A204.1 (cell line): ENCODE results near the gene PMP22.

Experiments
- FAIRE-seq: peaks from 2 replicates; lab custom pipeline; 2012; peaks lifted over from hg19 to GRCh38; lab: Jason Lieb, UNC

Gene PMP22

DNA sequence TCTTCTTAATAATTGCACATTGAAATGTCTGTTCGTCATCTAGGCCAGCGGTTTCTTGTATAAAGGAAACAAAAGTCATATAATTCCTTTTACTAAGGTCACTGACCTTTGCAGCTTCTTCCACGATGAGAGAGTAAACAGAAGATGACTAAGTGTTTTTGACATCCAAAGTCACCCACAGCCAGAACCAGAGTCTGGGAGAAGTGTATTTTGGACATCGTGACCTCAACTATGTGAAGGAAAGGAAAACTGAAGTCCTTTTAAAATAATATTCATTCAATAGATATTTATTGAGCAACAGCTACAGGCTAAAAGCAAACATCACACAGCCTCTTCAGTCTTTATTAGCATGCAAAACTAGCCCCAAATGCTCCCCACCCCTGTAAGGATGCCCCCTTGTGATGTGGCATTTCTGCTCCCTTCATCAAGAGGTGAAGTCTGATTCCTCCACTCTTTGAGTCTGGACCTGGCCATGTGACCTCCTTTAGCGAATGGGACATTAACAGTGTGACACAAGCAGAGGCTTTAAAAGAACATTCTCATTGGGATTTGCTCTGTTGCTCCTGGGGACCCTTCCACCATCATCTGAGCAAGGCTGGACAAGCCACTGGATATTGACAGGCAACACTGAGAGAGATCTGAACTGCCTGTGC is 8.1 kb upstream of the PMP22 start:
- no peak for FAIRE-seq

DNA sequence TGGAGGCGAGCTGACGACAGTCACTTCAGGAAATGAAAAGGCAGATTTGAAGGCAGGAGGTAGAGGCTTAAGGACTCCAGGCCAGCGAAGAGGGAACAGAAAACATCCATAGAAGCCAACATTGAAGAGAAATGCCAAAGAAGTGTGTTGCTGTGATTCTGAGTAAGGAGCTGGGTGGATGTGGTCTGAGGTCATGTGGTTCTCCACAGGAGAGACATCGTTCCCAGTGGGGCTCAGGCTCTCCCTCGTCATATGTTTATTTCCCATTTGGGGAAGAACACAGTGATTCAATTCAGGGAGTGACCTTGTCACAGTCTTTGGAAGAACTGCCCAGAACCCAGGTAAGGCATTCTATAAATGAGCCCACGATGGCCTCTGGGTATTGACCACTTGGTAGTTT is 6.6 kb upstream of the PMP22 start:
- no peak for FAIRE-seq

DNA sequence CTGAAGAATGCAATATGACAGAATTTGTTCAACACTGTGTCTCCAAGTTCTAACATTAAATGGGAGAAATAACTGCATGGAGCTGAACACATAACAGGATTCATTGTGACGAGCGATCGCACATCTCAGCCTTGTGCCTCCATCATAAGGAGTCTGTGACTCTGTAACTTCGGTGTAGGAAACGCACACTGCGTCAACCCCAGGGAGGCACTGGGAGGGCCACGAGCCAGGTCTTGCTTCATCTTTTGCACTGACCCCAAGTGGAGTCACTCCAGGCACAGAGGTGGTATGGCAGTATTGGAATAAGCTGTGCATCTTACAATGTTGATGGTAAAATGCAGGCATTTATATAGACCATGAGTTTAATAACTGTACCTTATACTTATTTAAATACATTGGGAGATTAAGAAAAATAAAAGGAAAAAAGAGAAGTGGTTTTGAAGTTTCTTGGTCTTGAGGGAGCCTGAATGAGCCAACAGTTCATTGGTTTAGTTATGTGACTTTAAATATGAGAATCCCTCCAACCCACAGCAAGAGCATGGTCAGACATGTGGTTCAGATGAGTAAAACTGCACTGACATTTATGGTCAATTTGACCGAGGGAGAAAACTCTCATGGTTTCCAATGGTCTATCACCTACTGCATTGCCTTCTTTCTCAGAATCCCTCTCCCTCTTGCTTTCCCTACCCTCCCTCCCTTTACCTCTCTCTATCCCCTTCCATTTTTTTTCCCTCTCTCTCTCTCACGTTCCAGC is 5.7 kb upstream of the PMP22 start:
- no peak for FAIRE-seq

DNA sequence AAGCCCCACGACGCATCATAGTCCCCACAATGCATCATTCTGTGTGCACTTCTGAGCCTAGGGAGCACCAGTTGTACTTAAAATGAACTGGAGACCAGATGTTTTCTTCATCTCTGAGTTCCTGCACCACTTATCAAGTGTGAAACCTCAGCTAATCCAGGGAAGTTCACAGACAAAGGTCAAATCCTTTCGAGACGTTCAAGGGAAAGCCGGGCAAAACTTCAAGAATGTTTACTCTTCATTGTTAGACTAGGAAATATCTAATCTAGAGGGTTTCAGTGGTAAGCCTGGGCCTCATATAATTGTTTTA is 4.6 kb upstream of the PMP22 start:
- FAIRE-seq = no peak

DNA sequence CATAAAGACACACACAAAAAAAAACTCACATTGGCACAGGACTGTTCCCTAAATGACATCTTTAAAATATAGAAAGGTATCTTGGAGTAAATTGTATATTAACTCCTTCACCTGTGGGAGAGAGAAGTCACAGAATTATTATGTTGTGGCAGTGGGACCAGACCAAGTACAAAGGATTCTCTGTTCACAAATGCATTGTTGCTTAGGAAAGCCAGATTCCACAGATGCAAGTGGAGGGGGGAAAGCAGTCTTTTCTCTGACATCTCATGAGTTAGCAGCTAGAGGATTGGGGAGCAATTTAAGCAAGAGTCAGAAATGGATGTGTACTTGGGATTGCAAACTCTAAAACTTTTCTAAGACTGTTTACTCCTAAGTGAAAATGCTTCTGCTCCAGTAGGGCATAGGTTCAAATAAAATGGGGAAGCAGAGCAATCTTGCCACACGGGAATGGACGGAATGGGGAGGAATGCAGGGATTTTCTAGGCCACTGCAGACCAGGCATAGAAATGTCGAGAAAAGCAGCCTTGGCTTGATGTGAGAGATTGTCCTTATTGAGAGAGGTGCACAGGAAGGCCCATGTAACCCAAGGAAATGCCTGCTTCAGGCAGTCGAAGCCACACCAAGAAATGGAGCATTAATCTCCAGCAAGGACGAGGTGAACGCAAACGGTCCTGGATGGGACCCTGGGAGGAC is 4.1 kb upstream of the PMP22 start:
- no peak for FAIRE-seq

DNA sequence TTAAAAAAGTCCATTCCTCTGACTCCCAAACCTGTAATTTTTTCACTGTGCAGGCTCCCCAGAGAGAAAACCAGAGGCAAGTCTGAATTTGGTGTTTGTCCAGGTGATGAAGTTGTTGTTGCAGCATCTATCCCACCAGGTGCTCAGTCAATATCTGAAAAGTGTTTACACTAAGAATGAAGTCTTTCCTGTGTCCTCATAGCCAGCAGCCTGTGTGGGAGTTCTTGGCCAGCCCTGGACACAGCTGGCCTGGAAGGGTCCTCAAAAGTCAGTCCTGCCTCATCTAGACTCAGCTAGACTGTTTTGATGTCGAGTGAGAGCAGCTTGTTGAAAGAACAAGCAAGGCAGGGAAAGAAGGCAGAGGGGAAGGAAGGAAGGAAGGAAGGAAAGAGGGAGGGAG is 3.3 kb upstream of the PMP22 start:
- FAIRE-seq = no peak

DNA sequence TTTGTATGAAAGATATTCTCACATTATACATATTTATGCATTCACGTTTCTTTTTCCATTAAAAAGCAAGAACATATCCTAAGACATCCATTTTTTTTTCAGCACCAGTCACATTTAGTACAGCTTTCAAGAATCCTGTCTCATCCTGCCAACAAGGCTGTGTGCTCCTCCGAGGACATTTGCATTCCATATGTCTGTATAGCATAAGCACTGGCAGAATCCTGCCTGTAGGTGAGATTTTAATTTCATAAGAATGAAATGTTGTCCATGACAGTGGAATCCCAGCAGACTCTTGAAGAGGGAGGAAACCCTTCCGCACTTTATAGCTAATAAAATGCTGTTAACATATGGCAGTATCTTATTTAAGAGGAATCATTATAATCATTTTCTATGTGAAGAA is 2.9 kb upstream of the PMP22 start:
- no peak for FAIRE-seq

DNA sequence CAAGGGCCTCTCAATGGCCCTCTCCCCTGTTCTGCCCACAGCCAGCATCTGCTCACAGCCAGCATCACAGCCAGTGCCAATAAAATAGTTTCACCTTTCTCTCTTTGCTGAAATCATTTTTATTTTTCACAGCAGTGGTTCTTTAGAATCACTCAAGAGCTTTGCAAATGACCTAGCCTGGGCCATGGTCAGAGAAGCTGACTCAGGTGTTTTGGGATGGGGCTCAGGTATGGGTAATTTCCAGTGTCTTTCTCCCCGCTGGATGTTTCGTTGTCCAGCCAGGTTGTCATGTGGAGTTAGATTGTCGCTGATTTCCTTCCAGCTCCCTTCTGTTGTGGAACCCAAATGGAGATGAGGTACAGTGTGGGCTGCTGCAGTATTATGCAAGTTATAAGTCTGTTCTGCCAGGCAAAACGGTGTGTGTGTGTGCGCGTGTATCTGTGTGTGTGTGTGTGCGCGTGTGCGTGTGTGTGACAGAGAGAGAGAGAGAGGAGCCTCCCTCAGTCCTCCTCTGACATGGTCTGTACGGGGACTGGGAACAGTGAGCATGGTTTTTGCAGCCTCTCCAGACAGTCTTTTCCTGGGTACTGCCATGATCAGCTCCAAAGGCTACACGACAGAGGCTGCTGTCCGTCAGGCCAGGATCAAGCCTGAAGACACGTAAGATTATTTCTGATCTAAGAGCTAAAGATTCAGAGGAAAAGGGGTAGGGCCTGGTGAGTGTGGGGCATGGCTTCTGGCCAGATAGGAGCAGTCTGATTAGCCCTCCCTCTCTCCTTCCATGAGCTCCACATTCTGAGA is 1.4 kb upstream of the PMP22 start:
- FAIRE-seq = no peak

DNA sequence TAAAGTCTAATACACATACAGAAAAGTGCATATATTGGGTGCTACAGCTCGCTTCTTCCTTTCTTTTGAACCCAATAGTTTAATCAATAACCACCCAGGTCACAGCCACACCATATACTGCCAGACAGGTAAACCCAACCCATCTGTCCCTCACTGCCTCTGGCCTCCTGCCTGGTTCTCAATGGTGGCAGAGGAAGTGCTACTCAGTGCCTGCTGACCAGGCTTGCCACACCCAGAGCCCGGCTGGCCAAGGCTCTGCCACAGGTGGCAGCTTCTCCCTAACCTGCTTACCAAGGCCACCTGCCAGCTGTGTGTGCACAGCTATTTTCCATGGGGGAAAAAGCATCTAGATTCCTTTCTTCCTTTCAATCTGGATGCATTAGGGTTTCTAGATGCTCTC is 584 bp downstream of the PMP22 start:
- no peak for FAIRE-seq

DNA sequence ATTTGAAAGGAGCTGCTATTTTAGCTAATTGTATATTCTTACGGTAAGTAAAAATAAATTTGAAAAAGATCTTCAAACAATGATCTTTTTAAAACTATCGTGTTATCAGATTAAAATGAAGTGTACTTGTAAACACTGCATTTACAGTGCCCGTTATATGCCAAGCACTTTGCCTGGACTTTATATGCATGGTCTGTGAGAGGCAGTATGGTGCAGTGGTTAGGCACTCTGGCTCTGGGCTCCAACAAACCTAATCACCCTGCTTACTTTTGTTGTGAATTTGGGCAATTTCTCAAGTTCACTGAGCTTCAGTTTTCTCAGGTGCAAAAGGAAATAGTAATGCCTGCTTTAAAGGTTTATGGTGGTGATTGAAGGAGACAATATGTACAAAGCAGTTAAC is 1.4 kb downstream of the PMP22 start:
- FAIRE-seq = no peak

DNA sequence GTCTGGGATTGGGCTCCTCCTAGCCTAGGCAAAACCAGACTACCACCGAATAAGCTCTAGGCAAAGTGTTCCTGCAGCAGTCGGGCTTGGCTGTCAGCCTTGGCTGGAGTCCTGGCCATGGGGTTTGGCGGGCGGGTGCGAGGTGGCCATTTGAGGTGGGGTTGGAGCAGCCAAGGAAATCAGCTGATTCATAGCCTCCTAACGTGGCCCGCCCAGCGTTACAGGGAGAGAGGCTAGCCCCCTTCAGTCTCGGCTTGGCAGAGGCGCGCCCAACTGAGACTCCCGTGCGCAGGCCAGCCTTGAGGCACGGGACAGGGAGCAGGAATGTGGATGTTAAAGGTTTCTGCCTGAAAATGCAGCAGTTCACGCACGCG is 1.9 kb downstream of the PMP22 start:
- FAIRE-seq = no peak

DNA sequence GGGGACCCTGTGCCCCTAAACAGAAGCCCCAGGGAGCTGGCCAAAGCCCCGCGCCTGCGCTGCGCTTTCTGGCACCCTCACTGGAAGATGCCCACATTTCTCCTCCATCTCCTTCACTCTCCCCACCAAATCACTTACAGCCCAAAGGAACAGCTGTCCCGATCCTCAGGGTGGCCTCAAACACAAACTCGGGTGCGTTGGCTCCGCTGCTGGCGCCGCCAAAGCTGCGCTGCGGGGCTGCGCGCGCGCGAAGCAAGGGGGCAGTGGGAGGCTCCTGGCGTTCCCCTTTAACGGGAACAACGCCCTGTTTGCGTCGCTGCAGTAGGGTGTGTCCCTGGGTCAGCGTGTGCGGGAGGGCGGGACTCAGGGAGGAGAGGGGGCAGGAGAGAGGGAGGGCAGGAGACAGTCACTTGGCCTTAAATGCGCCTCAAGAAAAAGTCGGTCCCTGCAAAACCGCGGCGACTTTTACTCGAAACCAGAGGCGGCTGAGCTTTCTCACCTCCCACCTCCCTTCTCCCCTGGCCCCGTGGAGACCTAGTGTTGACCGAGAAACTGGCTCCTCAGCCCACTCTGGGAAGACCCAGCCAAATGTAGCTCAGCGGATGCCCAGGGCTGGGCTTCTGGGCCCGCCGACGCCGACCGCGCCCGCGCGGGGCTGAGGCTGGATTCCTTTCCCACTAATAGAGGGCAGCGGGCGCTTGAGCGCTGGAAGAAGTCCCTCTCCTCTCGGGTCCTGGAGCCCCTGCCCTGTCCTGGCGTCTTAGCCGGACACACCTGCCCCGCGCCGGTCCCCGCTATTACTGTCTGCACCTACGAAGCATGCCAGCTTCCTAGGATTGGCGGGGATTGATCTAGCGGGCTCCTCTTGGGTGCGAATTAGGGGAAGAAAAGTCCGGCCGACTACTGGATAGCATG is 2.6 kb downstream of the PMP22 start:
- FAIRE-seq = no peak

DNA sequence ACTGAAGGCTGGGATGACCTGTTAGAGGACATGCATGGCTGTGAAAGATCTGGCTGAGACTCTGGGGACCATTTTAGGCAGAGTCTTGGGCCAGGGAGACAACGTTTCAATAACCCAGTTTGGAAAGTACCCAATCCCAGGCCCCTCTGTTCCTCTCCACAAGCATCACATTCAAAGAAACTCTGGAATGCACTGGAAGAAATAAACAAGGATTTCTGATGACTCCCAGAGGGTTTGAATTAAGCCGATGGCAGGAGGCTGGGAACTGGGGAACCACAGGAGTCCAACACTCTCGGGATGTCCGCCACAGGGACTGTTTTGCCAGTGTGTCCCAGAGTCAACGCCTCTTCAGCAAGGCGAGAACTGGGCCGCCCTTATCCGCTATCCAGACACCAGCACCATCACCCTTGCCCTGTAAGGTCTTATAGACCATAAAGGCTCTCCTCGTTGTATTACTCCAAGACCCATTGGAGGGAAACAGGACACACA is 3.3 kb downstream of the PMP22 start:
- FAIRE-seq = no peak

DNA sequence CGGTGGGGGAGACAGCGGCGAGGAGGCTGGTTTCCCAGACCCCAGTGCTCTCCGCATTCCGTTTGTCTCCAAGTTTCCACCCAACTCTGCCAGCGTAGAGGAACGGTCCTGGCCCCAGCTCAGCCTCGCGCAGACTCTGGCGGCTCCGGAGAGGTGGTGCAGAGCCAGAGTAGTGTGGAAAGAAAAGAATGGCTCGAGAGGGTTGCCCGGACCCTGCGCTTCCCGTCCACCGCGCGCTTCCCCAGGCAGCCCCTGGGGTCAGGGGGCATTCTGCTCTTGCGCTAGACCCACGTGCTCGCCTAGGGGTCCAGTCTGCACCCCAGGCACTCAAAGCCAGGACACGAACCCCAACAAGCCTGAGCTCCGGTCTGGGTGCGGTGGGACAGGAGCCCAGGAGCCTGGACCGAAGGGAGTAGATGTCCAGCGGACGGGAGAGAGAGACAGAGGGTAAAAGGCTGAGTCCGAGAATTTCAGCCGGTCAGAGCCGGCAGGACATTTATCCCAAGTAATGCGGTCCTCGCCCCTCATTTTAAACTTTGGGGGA is 3.8 kb downstream of the PMP22 start:
- no peak for FAIRE-seq

DNA sequence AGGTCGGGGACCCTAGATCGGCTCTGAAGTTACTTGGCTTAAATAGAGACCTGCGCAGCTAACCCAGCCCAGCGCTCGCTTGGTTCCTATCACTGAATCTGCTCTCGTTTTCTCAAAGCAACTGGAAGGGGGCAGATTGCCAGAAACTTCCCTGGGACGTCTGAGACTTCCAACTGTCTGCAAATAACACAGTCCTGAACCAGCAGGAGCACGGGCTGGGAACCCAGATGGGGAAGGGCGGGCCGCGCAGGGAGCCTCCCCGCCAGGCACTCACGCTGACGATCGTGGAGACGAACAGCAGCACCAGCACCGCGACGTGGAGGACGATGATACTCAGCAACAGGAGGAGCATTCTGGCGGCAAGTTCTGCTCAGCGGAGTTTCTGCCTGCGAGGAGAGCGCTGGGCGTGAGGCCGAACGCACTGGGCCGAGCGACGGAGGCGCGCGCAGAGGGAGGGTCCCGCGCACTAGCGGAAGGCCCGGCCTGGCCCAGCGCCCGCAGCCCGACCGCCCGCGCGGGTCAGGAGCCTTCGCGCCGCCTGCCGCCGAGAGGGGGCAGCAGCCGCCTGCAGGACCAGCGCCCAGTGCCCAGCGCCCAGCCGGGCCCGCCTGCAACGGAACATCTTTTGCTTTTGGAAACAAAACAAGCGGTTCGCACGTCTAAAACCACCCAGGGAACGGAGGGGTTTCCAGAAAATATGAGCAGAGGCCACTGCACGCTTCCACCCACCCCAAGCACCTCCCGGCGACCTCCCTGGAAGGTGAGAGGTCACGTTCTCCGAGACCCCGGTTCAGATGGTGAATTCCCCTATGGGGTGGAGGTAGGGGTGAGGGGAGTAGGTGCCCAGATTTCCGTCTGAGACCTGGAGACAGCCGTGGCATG is 4.5 kb downstream of the PMP22 start:
- no peak for FAIRE-seq

DNA sequence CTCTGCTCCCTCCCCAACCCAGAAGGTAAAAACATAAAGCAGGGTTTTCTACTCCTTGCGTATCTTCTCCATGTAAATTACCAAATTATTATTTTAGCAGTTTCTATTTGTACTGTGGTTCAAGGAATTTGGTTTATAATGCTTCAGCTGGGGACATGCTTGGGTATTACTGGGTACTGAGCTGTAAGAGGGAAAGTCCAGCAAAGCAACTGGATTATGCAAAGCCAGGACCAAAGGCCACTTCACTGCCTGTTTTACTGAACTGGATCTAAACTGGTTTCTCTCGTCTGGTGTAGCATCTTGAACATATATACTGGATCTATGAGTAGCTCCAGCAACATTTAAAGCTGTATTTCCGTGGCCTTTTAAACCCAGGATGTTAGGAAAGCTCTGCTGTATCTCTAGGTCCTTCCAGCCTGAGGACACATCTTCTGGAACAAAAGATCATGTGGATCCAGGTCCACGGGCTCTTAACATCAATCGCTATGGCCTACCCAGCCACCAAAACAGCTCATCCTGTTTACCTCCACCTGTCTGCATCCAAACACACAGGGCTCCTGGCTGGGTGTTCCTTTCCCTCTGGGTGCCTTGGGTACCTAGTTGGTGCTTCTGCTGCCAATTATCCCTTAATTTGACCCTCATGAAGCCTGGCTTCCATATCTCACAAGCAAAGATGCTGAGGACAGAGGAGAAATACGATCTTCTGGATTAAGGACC is 7.2 kb downstream of the PMP22 start:
- FAIRE-seq = no peak

DNA sequence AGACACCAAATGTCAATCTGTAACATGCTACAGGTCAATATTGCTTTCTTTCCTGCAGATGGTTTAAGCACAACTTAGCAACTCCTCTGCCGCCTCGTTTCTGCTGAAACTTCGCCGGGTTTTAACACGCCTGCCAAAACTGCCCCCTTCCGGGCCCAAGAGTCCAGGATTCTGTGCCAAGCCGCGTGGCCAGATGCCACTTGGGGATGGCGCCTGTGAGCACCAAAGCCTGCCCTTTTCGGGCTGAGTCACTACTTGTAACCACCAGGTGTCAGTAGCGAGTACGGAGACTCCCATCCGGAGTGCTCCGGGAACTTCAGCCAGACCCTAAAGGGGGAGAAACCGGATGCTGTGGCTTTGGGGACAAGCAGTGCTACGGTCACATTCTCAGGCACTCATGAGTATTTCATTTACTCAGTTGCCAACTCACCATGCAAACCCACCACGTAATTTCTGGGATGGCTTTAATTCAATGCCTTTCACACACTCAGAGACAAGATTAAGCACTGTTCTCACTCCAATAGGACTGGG is 7.8 kb downstream of the PMP22 start:
- FAIRE-seq = no peak

DNA sequence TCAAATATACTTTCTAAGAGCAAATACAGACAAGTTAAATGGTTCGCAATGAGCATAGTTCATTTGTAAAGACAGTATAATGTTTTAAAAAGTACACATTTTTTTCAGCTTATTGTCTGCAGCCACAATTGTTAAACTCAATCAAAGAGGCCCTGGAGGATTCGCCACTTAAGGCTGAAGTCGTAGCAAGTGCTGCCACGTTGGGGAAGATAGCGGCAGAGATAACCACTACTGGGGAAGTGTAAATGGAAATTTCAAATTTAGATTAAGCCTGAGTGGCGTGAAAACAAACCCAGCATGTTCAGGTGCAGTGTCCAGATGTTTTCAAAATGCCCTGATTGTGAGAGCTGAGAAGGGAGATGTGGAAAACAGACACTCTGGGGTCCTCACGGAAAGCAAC is 8.4 kb downstream of the PMP22 start:
- FAIRE-seq = no peak

DNA sequence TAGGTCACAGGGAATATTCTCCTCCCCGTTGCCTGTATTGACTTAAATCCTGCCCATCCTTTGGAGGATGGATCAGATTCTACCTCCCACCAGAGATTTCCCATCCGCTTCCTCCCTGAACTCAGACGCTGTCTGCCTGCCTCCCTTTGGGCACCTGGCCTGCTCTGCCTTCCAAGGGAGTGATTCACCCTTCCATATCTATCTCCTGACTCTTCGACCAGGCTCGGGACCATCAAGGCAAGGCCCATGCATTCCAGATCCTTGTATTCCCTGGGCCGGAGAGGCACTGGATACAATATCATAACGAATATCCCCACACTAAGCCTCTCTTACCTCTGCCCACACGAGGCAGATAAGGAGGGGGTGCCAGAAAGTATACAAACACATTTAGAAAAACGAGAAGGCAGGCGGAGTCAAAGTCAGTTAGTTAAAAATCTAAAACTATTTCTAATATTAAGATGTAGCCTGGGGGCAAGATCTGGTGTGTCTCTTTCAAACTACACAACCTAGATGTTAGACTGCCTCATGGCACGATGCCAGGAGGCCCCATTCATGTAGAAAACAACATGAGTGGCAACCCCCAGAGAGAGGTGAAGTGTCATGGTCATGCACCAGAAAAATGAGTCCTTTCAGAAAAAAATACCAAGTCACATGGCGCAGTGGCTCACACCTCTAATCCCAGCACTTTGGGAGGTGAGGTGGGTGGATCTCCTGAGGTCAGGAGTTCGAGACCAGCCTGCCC is 9.2 kb downstream of the PMP22 start:
- no peak for FAIRE-seq
